H9 (cell line): ENCODE results near the gene NANOS3. TPM values are rescaled to one million over a fixed set of nuclear protein-coding genes. Genes with fewer than 3 reads are reported as not detected.

Source experiments
- DNase-seq: peaks from one replicate; pipeline ENCODE4 v3.0.0-alpha.2; 2017
- H2AFZ ChIP-seq: one replicate; pipeline ENCODE4 v1.6.1; 2013; ENCODE audit warnings: mild to moderate bottlenecking, low read length, control low read depth, moderate library complexity
- H2AK5ac ChIP-seq: 2 replicates; pipeline ENCODE4 v1.6.1; 2013; ENCODE audit warnings: low read length, control low read depth, mixed read lengths; ENCODE audit not compliant: insufficient read length
- H2BK120ac ChIP-seq: one replicate; pipeline ENCODE4 v1.6.1; 2013; ENCODE audit warnings: low read depth, mild to moderate bottlenecking, low read length, control low read depth, inconsistent platforms; ENCODE audit not compliant: poor library complexity, severe bottlenecking
- H2BK12ac ChIP-seq: 2 replicates; pipeline ENCODE4 v1.6.1; 2013; ENCODE audit warnings: low read length, control low read depth, mixed read lengths, low read depth; ENCODE audit not compliant: insufficient read length
- H2BK15ac ChIP-seq: 2 replicates; pipeline ENCODE4 v1.6.1; 2013; ENCODE audit warnings: low read depth, low read length, control low read depth
- H2BK20ac ChIP-seq: one replicate; pipeline ENCODE4 v1.6.1; 2013; ENCODE audit warnings: low read depth, mild to moderate bottlenecking, low read length, control low read depth, inconsistent platforms; ENCODE audit not compliant: poor library complexity, severe bottlenecking
- H2BK5ac ChIP-seq: 2 replicates; pipeline ENCODE4 v1.6.1; 2013; ENCODE audit warnings: low read length, control low read depth, mixed read lengths; ENCODE audit not compliant: insufficient read length
- H3K14ac ChIP-seq: 2 replicates; pipeline ENCODE4 v1.6.1; 2013; ENCODE audit warnings: low read length, control low read depth; ENCODE audit not compliant: insufficient read depth
- H3K18ac ChIP-seq: 2 replicates; pipeline ENCODE4 v1.6.1; 2013; ENCODE audit warnings: low read depth, mild to moderate bottlenecking, mixed read lengths, low read length, control low read depth; ENCODE audit not compliant: insufficient read length
- H3K23ac ChIP-seq: 2 replicates; pipeline ENCODE4 v1.6.1; 2013; ENCODE audit warnings: low read length, control low read depth, mixed read lengths, low read depth; ENCODE audit not compliant: insufficient read length
- H3K23me2 ChIP-seq: 2 replicates; pipeline ENCODE4 v1.6.1; 2013; ENCODE audit warnings: low read depth, mild to moderate bottlenecking, mixed read lengths, low read length, control low read depth; ENCODE audit not compliant: insufficient read length, poor library complexity, severe bottlenecking
- H3K27ac ChIP-seq: 2 replicates; pipeline ENCODE4 v1.5.1; 2013; ENCODE audit warnings: low read length, control low read depth, mixed read lengths, low read depth; ENCODE audit not compliant: insufficient read length
- H3K27me3 ChIP-seq: 2 replicates; pipeline ENCODE4 v1.6.1; 2013; ENCODE audit warnings: low read length, control low read depth, inconsistent platforms; ENCODE audit not compliant: insufficient read depth
- H3K4ac ChIP-seq: 2 replicates; pipeline ENCODE4 v1.6.1; 2013; ENCODE audit warnings: low read depth, mild to moderate bottlenecking, control low read depth, inconsistent platforms, low read length, moderate library complexity
- H3K4me1 ChIP-seq: 2 replicates; pipeline ENCODE4 v1.6.1; 2013; ENCODE audit warnings: low read length, control low read depth, inconsistent platforms; ENCODE audit not compliant: insufficient read depth
- H3K4me2 ChIP-seq: 2 replicates; pipeline ENCODE4 v1.6.1; 2013; ENCODE audit warnings: low read length, control low read depth, mixed read lengths; ENCODE audit not compliant: insufficient read length, insufficient read depth
- H3K56ac ChIP-seq: 2 replicates; pipeline ENCODE4 v1.6.1; 2013; ENCODE audit warnings: low read depth, mild to moderate bottlenecking, mixed read lengths, low read length, control low read depth; ENCODE audit not compliant: insufficient read length
- H3K79me1 ChIP-seq: 2 replicates; pipeline ENCODE4 v1.6.1; 2013; ENCODE audit warnings: low read depth, mild to moderate bottlenecking, moderate library complexity, low read length, control low read depth, inconsistent platforms; ENCODE audit not compliant: insufficient read depth, poor library complexity, severe bottlenecking
- H3K79me2 ChIP-seq: 2 replicates; pipeline ENCODE4 v1.6.1; 2013; ENCODE audit warnings: low read length, control low read depth, inconsistent platforms; ENCODE audit not compliant: insufficient read depth
- H3K9ac ChIP-seq: 2 replicates; pipeline ENCODE4 v1.6.1; 2013; ENCODE audit warnings: low read length, control low read depth, mixed read lengths; ENCODE audit not compliant: insufficient read length; ENCODE audit errors: extremely low read depth
- H3K9me3 ChIP-seq: one replicate; pipeline ENCODE4 v1.6.1; 2013; ENCODE audit warnings: low read depth, low read length, inconsistent platforms; ENCODE audit not compliant: control insufficient read depth
- H3T11ph ChIP-seq: one replicate; pipeline ENCODE4 v1.6.1; 2013; ENCODE audit warnings: mild to moderate bottlenecking, low read length, control low read depth, inconsistent platforms
- H4K20me1 ChIP-seq: one replicate; pipeline ENCODE4 v1.6.1; 2013; ENCODE audit not compliant: control insufficient read depth, insufficient read length, insufficient read depth
- H4K5ac ChIP-seq: 2 replicates; pipeline ENCODE4 v1.6.1; 2013; ENCODE audit warnings: low read depth, mild to moderate bottlenecking, mixed read lengths, low read length, control low read depth; ENCODE audit not compliant: insufficient read length
- H4K8ac ChIP-seq: replicated peaks from 2 replicates; pipeline ENCODE4 v1.6.1; 2013; ENCODE audit warnings: low read length, control low read depth, mixed read lengths, low read depth; ENCODE audit not compliant: insufficient read length
- H4K91ac ChIP-seq: 2 replicates; pipeline ENCODE4 v1.6.1; 2013; ENCODE audit warnings: low read depth, mild to moderate bottlenecking, moderate library complexity, mixed read lengths, low read length, control low read depth; ENCODE audit not compliant: insufficient read length
- H3K27ac Mint-ChIP-seq, 3 experiments: 2 replicates in 2 of 3; 3 replicates in 1 of 3; pipeline ENCODE4 v1.8.0; 2020 to 2021; ENCODE audit warnings: mixed read lengths in 3 of 3, mild to moderate bottlenecking in 1 of 3, moderate library complexity in 1 of 3
- H3K27me3 Mint-ChIP-seq: 2 replicates; pipeline ENCODE4 v1.8.0; 2021; ENCODE audit warnings: low read depth, mild to moderate bottlenecking, moderate library complexity, mixed read lengths
- H3K36me3 Mint-ChIP-seq, 3 experiments: 2 replicates in 2 of 3; 3 replicates in 1 of 3; pipeline ENCODE4 v1.8.0; 2020 to 2021; ENCODE audit warnings: low read depth in 3 of 3, mixed read lengths in 3 of 3; ENCODE audit not compliant: insufficient read depth in 1 of 3
- H3K4me1 Mint-ChIP-seq, 2 experiments: 2 replicates each; pipeline ENCODE4 v1.8.0; 2020; ENCODE audit warnings: mixed read lengths in 2 of 2
- H3K4me3 Mint-ChIP-seq, 2 experiments: 2 replicates in 1 of 2; 3 replicates in 1 of 2; pipeline ENCODE4 v1.8.0; 2020 to 2021; ENCODE audit warnings: mild to moderate bottlenecking in 2 of 2, mixed read lengths in 2 of 2, moderate library complexity in 1 of 2
- H3K9me3 Mint-ChIP-seq, 2 experiments: 2 replicates in 1 of 2; 3 replicates in 1 of 2; pipeline ENCODE4 v1.8.0; 2020; ENCODE audit warnings: mild to moderate bottlenecking in 2 of 2, mixed read lengths in 2 of 2, moderate library complexity in 1 of 2
- CTCF ChIP-seq: fragments of 200-600 bp; sonication (generic); conservative IDR thresholded peaks from 3 replicates; pipeline ENCODE4 v1.8.0; 2021; ENCODE audit warnings: antibody characterized with exemption, mild to moderate bottlenecking
- WGBS: extraction: QIAGEN DNeasy Blood & Tissue Kit; methylation state at CpG from one replicate; pipeline ENCODE4 v1.1.7; 2013; ENCODE audit warnings: missing lambda C conversion rate, low lambda C conversion rate, mixed read lengths; ENCODE audit not compliant: insufficient read length; ENCODE audit errors: extremely low coverage; 5-methylcytosine and 5-hydroxymethylcytosine counted together
- total RNA-seq: library from RNA; stranded (reverse); gene quantifications from 2 replicates; pipeline ENCODE4 v1.2.1, GENCODE V29; 2021

NANOS3 gene
- total RNA-seq, 1 experiment from 2014 or later, result not detected

DNA sequence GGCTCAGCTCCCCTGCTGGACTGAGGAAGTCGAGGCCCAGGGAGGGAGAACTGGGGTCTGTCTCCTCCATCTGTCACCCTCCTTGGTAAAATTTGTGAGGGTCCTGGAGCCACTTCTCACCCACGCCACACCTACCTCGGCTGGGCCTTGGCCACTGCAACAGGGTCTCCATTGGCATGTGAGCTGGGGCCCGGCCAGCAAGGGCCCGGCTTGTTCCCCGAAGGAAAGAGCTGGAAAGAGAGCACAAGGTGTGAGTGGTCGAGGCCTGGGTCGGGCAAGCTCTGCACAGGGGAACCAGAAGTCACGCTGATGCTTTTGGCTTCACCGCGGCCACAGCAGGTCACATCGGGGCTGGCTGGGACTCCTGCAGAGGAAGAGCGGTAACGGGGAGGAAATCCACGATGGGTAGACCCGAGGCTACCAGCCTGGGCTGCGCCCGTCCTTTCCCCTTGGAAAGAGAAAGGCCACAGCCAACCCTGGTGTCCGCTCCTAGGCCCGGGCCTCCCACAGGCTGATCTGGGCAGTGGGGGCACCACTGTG, 9.0 kb downstream of the NANOS3 start:
- no peak for DNase-seq
- H3K56ac ChIP-seq, result no peak overlapping the region
- H3K23me2 ChIP-seq, result no peaks in the 10 kb centered on the region
- no peak overlapping the region for H3K18ac ChIP-seq
- H3K4ac ChIP-seq, result no peak overlapping the region
- H3K27ac ChIP-seq, result no peak overlapping the region
- H3K36me3 Mint-ChIP-seq, result no peaks in the 10 kb centered on the region
- H3K79me1 ChIP-seq, result no peaks in the 10 kb centered on the region
- no peak overlapping the region for H3K4me3 Mint-ChIP-seq
- H3K14ac ChIP-seq, result no peak overlapping the region; the same call in 1 of the 2 replicates
- no peak overlapping the region for H3K23ac ChIP-seq
- no CpG with 5 or more reads among the region's 20 CpGs for WGBS
- no peak overlapping the region; a peak in 1 of 7 replicates for H3K27ac Mint-ChIP-seq
- H4K91ac ChIP-seq, result no peak overlapping the region
- no peaks in the 10 kb centered on the region for H3K9me3 ChIP-seq
- no peak for TF ChIP-seq CTCF
- H3K27me3 ChIP-seq, result no peaks in the 10 kb centered on the region
- no peak overlapping the region for H4K8ac ChIP-seq
- H3K27me3 Mint-ChIP-seq, result peaks cover 2% of the 10 kb centered on the region; the same call in 1 of the 2 replicates
- H2BK20ac ChIP-seq, result no peak overlapping the region
- peaks cover 14 to 22% of the 10 kb centered on the region in 2 experiments for H3K4me1 Mint-ChIP-seq
- no peak overlapping the region for H4K5ac ChIP-seq
- H2BK120ac ChIP-seq, result no peak overlapping the region
- no peak overlapping the region for H2BK5ac ChIP-seq
- no peak overlapping the region for H3K4me2 ChIP-seq
- no peaks in the 10 kb centered on the region for H4K20me1 ChIP-seq
- no peak overlapping the region for H2AK5ac ChIP-seq
- no peak overlapping the region for H2BK15ac ChIP-seq
- H3T11ph ChIP-seq, result no peak overlapping the region
- no peak overlapping the region for H2BK12ac ChIP-seq
- H3K9me3 Mint-ChIP-seq, result no peaks in the 10 kb centered on the region; a peak in 1 of 5 replicates
- H3K79me2 ChIP-seq, result no peaks in the 10 kb centered on the region
- H3K4me1 ChIP-seq, result no peaks in the 10 kb centered on the region; the same call in 1 of the 2 replicates
- H2AFZ ChIP-seq, result no peak overlapping the region
- no peak overlapping the region for H3K9ac ChIP-seq
